Spleen (tissue), 11 donors: Measurements from ENCODE around the gene NOTCH3. TPM values are rescaled to one million over a fixed set of nuclear protein-coding genes. Genes with fewer than 3 reads are reported as not detected.

Experiments used
- DNase-seq: peaks from one replicate; pipeline ENCODE4 v3.0.0-alpha.2; 2020
- H3K27ac ChIP-seq, 8 donors: fragments of 200-600 bp; sonication (generic) in 7 of 8; 1 replicate in 4 of 8; 2 replicates in 4 of 8; pipeline versions ENCODE4 v1.5.0 to v1.8.0; 2016 to 2021; ENCODE audit warnings: inconsistent platforms in 4 of 8, mild to moderate bottlenecking in 4 of 8, moderate library complexity in 1 of 8
- H3K27me3 ChIP-seq, 7 donors: fragments of 200-600 bp; sonication (generic) in 6 of 7; replicated peaks in 1 of 7; 1 replicate in 4 of 7; 2 replicates in 3 of 7; pipeline versions ENCODE4 v1.5.0 to v1.8.0; 2016 to 2021; ENCODE audit warnings: inconsistent platforms in 3 of 7, mild to moderate bottlenecking in 1 of 7
- H3K36me3 ChIP-seq, 6 donors: fragments of 200-600 bp; sonication (generic) in 5 of 6; 1 replicate in 4 of 6; 2 replicates in 2 of 6; pipeline versions ENCODE4 v1.5.0 to v1.8.0; 2016 to 2021; ENCODE audit warnings: inconsistent platforms in 2 of 6
- H3K4me1 ChIP-seq, 6 donors: fragments of 200-600 bp; sonication (generic) in 5 of 6; 1 replicate in 3 of 6; 2 replicates in 3 of 6; pipeline versions ENCODE4 v1.5.0 to v1.8.0; 2016 to 2021; ENCODE audit warnings: inconsistent platforms in 3 of 6
- H3K4me3 ChIP-seq, 8 donors: fragments of 200-600 bp; sonication (generic) in 7 of 8; 1 replicate in 4 of 8; 2 replicates in 4 of 8; pipeline versions ENCODE4 v1.5.0 to v1.8.0; 2016 to 2021; ENCODE audit warnings: inconsistent platforms in 4 of 8, mild to moderate bottlenecking in 4 of 8, moderate library complexity in 2 of 8
- H3K9me3 ChIP-seq, 8 donors: fragments of 200-600 bp; sonication (generic) in 7 of 8; 1 replicate in 4 of 8; 2 replicates in 4 of 8; pipeline versions ENCODE4 v1.5.0 to v1.8.0; 2016 to 2021; ENCODE audit warnings: inconsistent platforms in 4 of 8
- POLR2A ChIP-seq, 3 donors: fragments of 450-650 bp; IDR thresholded peaks; one replicate each; pipeline ENCODE4 v1.5.1; 2017; ENCODE audit warnings: antibody characterized with exemption in 3 of 3, mild to moderate bottlenecking in 1 of 3
- POLR2AphosphoS5 ChIP-seq, 3 donors: sonication (generic); formaldehyde crosslinking; IDR thresholded peaks; one replicate each; pipeline ENCODE4 v1.5.1; 2017; ENCODE audit warnings: antibody characterized with exemption in 3 of 3
- WGBS, 5 donors: extraction: QIAGEN DNeasy Blood & Tissue Kit in 3 of 5; methylation state at CpG; one replicate each; pipeline versions ENCODE4 v1.1.5 to v1.1.7; 2013 to 2018; 5-methylcytosine and 5-hydroxymethylcytosine counted together
- intact Hi-C: fragments of 100-400 bp; cut with DNase I; formaldehyde crosslinking; loops from one replicate; pipeline ENCODE4 v1.15.0; 2023; ENCODE audit warnings: low total_unique reads
- polyA plus RNA-seq, 3 donors: library from polyadenylated mRNA; stranded (reverse); fragments of 200-250 nt; gene quantifications; one replicate each; pipeline ENCODE4 v1.2.1, GENCODE V29; 2013
- total RNA-seq, 7 donors: library from RNA; depleted of rRNA in 3 of 7; stranded (reverse); fragments of >200 nt in 3 of 7; fragmentation: NEBNext Ultra II Directional in 4 of 7; extraction: Animal tissue kit (Norgen Biotek cat#: 25700) in 4 of 7; gene quantifications; one replicate each; pipeline versions ENCODE4 v1.1.0 to v1.2.1, GENCODE V29; 2016 to 2021
- TF ChIP-seq, protein P1 (sequence below), 11 experiments: fragments of 200-600 bp in 7 of 11; fragments of 450-650 bp in 4 of 11; sonication (generic) in 4 of 11; IDR thresholded peaks in 8 of 11; conservative IDR thresholded peaks in 3 of 11; 1 replicate in 7 of 11; 2 replicates in 4 of 11; pipeline versions ENCODE4 v1.4.0 to v1.8.0; 2016 to 2021; ENCODE audit warnings: antibody characterized with exemption in 11 of 11, inconsistent platforms in 4 of 11, mild to moderate bottlenecking in 1 of 11
- donor health status: healthy with polysubstance abuse.
- donor health status: DM: no; HTN: no; CAD: no; lungs with moderate emphysema.
- donor health status: DM: no; HTN: no; CAD: no.
- donor health status: Bipolar disorder and iron deficiency.
- donor health status: healthy.
- donor health status: DM: no; HTN: no; CAD: no.
- donor health status: DM: yes; HTN: yes; CAD: no.

Gene NOTCH3
- total and polyA plus RNA-seq, 10 donors = 1.4 to 94.9 (median 58.2) TPM

DNA sequence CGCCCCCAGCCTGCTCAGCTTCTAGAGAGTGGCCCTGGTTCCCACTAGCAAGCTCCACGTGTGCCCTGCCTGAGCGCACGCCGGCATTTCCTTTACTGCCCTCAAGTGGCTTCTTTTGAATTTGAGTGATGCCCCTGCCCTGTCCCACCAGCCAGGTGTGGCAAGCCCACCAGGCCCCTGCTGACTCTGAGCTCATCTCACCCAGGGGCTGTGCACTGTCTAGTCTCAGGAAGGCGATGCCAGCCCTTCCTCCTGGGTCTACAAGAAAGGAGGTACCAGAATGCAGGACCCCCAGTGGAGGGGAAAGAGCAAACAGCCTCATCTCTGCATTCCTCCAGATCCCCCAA is 48.7 kb upstream of the NOTCH3 start:
- TF ChIP-seq POLR2A (IDR thresholded peaks at IDR 0.05) (no peak), POLR2AphosphoS5 (IDR thresholded peaks at IDR 0.05) (no peak)
- TF ChIP-seq, protein P1, sequence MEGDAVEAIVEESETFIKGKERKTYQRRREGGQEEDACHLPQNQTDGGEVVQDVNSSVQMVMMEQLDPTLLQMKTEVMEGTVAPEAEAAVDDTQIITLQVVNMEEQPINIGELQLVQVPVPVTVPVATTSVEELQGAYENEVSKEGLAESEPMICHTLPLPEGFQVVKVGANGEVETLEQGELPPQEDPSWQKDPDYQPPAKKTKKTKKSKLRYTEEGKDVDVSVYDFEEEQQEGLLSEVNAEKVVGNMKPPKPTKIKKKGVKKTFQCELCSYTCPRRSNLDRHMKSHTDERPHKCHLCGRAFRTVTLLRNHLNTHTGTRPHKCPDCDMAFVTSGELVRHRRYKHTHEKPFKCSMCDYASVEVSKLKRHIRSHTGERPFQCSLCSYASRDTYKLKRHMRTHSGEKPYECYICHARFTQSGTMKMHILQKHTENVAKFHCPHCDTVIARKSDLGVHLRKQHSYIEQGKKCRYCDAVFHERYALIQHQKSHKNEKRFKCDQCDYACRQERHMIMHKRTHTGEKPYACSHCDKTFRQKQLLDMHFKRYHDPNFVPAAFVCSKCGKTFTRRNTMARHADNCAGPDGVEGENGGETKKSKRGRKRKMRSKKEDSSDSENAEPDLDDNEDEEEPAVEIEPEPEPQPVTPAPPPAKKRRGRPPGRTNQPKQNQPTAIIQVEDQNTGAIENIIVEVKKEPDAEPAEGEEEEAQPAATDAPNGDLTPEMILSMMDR (IDR thresholded peaks at IDR 0.05 in 8 of 11, conservative IDR thresholded peaks at IDR 0.05 in 3 of 11) = no peak
- WGBS, 5 donors = 74 to 100% (median 79%) methylated on average over 4 to 6 of the region's 6 CpGs
- Histone ChIP-seq H3K4me3 (no peak overlapping the region), H3K9me3 (no peaks in the 10 kb centered on the region), H3K27ac (peak overlapping the region in 7 of 8 donors; percentile 69 to 82 (median 78)), H3K36me3 (peaks cover 0 to 100% (median 87%) of the 10 kb centered on the region in 6 donors), H3K27me3 (no peaks in the 10 kb centered on the region), H3K4me1 (peaks cover 3 to 95% (median 59%) of the 10 kb centered on the region in 6 donors)
- intact Hi-C loops = no loop called here
- DNase-seq = no peak

DNA sequence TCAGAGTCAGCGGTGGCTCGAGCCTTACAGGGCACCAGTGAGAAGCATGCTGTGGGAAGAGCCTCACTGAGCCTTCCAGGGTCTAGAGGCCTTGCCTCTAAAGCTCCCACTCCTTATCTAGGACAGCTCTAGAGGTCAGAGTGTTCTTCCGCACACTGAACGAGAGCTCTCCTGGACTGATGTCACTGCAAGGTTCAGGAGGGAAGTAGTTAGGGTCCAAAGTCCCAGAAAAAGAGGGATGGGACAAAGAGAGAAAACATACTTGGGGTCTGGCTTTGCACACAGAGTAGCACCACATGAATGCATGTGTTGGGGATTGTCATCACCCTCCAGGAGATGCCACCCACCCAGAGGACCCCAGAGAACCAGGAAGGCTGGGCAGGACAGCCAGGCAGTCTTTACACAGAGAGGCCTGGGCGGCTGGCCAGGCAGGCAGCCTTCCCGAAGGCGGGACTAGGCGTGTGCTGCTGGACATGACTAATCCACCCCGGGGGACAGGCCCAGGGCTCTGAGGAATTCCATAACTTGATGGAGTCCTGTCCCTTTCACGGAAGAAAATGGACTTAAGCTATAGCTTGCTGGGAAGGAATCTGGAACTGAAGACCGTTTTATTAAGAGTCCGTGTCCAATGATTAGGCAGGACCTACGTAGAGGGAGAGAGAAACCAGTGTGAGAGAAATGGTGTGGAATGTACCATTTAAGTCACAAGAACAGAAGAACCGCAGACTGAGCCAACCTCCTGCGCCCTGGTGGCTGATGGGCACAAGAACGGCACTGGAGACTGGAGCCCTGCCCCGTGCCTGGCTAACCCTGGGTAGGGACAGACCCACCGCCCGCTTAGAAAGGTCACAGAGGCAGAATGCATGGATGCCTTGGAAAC is 48.1 kb upstream of the NOTCH3 start:
- Histone ChIP-seq H3K4me3 (no peak overlapping the region), H3K36me3 (peaks cover 0 to 100% (median 87%) of the 10 kb centered on the region in 6 donors), H3K27me3 (no peaks in the 10 kb centered on the region), H3K4me1 (peaks cover 3 to 93% (median 58%) of the 10 kb centered on the region in 6 donors), H3K9me3 (no peaks in the 10 kb centered on the region), H3K27ac (peak overlapping the region in 7 of 8 donors; percentile 69 to 82 (median 78))
- WGBS, 5 donors = 76 to 87% (median 79%) methylated on average over 15 to 19 of the region's 19 CpGs
- no peak for DNase-seq
- intact Hi-C loops = no loop called here
- TF ChIP-seq, protein P1 (IDR thresholded peaks at IDR 0.05 in 8 of 11, conservative IDR thresholded peaks at IDR 0.05 in 3 of 11) = no peak
- TF ChIP-seq POLR2AphosphoS5 (IDR thresholded peaks at IDR 0.05) = peak in 2 of 3 donors; percentile 24 to 52

DNA sequence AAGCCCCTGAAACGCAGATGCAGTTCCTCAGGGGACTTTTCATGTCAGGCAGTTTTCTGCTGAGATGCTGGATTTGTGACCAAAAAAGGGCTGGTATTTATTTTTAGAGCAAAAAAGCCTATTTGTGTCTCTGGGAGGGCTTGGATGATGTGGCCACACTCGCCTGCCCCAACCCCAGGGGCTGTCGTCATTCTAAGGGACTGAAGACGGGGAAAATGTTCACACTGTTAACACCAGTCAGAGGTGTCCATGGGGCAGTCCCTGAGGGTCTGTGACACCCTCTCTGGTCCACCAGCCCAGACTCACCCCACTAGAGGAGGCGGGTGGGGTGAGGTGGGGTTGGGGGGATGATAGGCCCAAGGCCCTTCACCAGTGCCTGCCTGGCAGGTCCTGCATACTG is 47.3 kb upstream of the NOTCH3 start:
- intact Hi-C loops = no loop called here
- Histone ChIP-seq H3K4me3 (no peak overlapping the region), H3K27ac (peak overlapping the region in 7 of 8 donors; percentile 69 to 82 (median 78)), H3K27me3 (no peaks in the 10 kb centered on the region), H3K36me3 (peaks cover 0 to 100% (median 87%) of the 10 kb centered on the region in 6 donors), H3K4me1 (peaks cover 3 to 85% (median 52%) of the 10 kb centered on the region in 6 donors), H3K9me3 (no peaks in the 10 kb centered on the region)
- TF ChIP-seq, protein P1 (IDR thresholded peaks at IDR 0.05 in 8 of 11, conservative IDR thresholded peaks at IDR 0.05 in 3 of 11) = no peak
- TF ChIP-seq POLR2A (IDR thresholded peaks at IDR 0.05) (no peak), POLR2AphosphoS5 (IDR thresholded peaks at IDR 0.05) (no peak)
- 81 to 87% (median 85%) methylated on average over 5 of the region's 5 CpGs for WGBS, 5 donors
- DNase-seq = no peak
